HL-60 (cell line): ENCODE measurements around the gene MMP28.

Source experiments
- DNase-seq, 2 experiments: peaks; one replicate each; pipeline ENCODE4 v3.0.0-alpha.2; 2010 to 2020; ENCODE audit warnings: low read depth in 1 of 2, low spot score in 1 of 2
- H3K27ac ChIP-seq: fragments of 250-450 bp; sonication (Bioruptor Pico); replicated peaks from 2 replicates; pipeline ENCODE4 v1.5.1; 2020; ENCODE audit warnings: mild to moderate bottlenecking, moderate library complexity
- H3K27me3 ChIP-seq: fragments of 250-450 bp; sonication (Bioruptor Pico); 2 replicates; pipeline ENCODE4 v1.5.1; 2021; ENCODE audit warnings: mild to moderate bottlenecking, moderate library complexity; ENCODE audit not compliant: insufficient read depth, poor library complexity, severe bottlenecking
- H3K4me3 ChIP-seq: replicated peaks from 2 replicates; pipeline ENCODE4 v1.5.1; 2011; ENCODE audit warnings: mild to moderate bottlenecking, control low read depth, low read length; ENCODE audit not compliant: insufficient read depth
- CTCF ChIP-seq: IDR thresholded peaks from one replicate; pipeline ENCODE4 v1.5.1; 2011; ENCODE audit warnings: low read length, control low read depth, inconsistent platforms; ENCODE audit not compliant: insufficient read depth
- GABPA ChIP-seq: IDR thresholded peaks from 2 replicates; pipeline ENCODE4 v1.6.1; 2012; ENCODE audit warnings: low read depth
- POLR2AphosphoS5 ChIP-seq: IDR thresholded peaks from 2 replicates; pipeline ENCODE4 v1.6.1; 2012; ENCODE audit warnings: low read depth
- REST ChIP-seq: IDR thresholded peaks from 2 replicates; pipeline ENCODE4 v1.6.1; 2012; ENCODE audit warnings: low read depth; ENCODE audit not compliant: insufficient replicate concordance
- SPI1 ChIP-seq: IDR thresholded peaks from 2 replicates; pipeline ENCODE4 v1.6.1; 2012; ENCODE audit warnings: low read depth, mild to moderate bottlenecking, borderline replicate concordance

Gene MMP28

DNA sequence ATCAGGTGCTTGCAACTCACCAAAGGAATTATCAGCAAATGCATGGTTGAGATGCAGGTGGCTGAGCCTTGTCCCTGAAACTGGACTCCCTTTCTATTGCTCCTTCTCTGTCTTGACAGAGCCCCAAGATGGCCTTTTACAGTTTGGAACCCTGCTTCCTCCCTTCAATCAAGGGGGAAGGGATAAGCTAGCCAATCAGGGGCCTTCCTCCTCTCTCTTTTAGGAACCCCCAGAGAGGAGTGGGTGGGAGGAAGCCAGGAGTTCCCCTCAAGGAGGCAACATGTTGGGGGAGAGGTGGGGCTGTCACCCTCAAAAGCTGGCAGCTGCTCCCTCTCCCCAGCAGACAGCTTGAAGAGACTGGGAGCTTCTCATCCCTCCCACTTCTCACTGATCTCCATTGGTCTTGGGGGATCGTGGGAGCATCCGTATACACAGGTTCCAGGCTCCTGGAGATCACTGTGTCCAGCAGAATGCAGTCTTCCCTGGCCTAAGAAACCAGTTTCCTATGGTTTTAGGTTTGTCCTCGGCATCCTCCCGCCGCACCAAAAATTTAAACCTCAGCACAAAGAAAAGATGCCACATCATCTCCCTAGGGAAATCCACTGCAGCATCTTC lies 56.8 kb downstream of the MMP28 start:
- TF ChIP-seq REST (no peak), CTCF (no peak), POLR2AphosphoS5 (no peak), GABPA (no peak), SPI1 (no peak)
- peaks cover 17% of the 10 kb centered on the region for H3K27me3 ChIP-seq
- no peak overlapping the region for H3K4me3 ChIP-seq
- H3K27ac ChIP-seq, result no peak overlapping the region
- DNase-seq, result no peak

GRCh38 chr17:35736236-35736635 lies 59.2 kb downstream of the MMP28 start:
- Histone ChIP-seq H3K27ac (no peak overlapping the region), H3K27me3 (peaks cover 12% of the 10 kb centered on the region), H3K4me3 (no peak overlapping the region)
- TF ChIP-seq CTCF (no peak), SPI1 (no peak), GABPA (no peak), REST (no peak), POLR2AphosphoS5 (no peak)
- DNase-seq, result no peak

- Histone ChIP-seq H3K4me3 (no peak overlapping the region), H3K27ac (no peak overlapping the region), H3K27me3 (peaks cover 5% of the 10 kb centered on the region)
- TF ChIP-seq SPI1, result no peak
- no peak for TF ChIP-seq POLR2AphosphoS5
- no peak for TF ChIP-seq CTCF
- no peak for TF ChIP-seq GABPA
- TF ChIP-seq REST, result no peak
- DNase-seq, result no peak
Observed at GRCh38 chr17:35735036-35735805, 60.2 kb downstream of the MMP28 start.
